Endothelial cell of umbilical vein (primary cell): ENCODE results near the gene PLXDC2. TPM values are rescaled to one million over a fixed set of nuclear protein-coding genes. Genes with fewer than 3 reads are reported as not detected.

ENCODE experiments used
- BruUV-seq: library from RNA; stranded (reverse); fragments of 400-500 nt; replicated peaks from 2 replicates; lab custom pipeline; 2021; lab: Mats Ljungman, UMichigan
- CTCF ChIA-PET: fragments of 300-600, 350-600 bp; sonication (Branson Sonifier 250); formaldehyde crosslinking; loops from one replicate; lab custom pipeline; 2021; ENCODE audit warnings: antibody characterized with exemption, inconsistent platforms; lab: Charles Lee
- POLR2A ChIA-PET: fragments of 300-600, 350-600 bp; sonication (Branson Sonifier 250); formaldehyde crosslinking; loops from one replicate; lab custom pipeline; 2021; ENCODE audit warnings: antibody characterized with exemption, inconsistent platforms; lab: Charles Lee
- DNase-seq: peaks from one replicate; pipeline ENCODE4 v3.0.0-alpha.2; 2011; ENCODE audit warnings: low read depth, low spot score
- FAIRE-seq: peaks from 2 replicates; lab custom pipeline; 2011; peaks lifted over from hg19 to GRCh38; lab: Jason Lieb, UNC
- H2AFZ ChIP-seq: 2 replicates; pipeline ENCODE4 v1.6.0; 2012; ENCODE audit warnings: low read depth, low read length, control low read depth, inconsistent platforms
- H3K27ac ChIP-seq: 2 replicates; pipeline ENCODE4 v1.5.1; 2011; ENCODE audit warnings: low read depth, mild to moderate bottlenecking, control low read depth, low read length, moderate library complexity; ENCODE audit not compliant: insufficient read depth
- H3K27me3 ChIP-seq, 2 experiments: 2 replicates each; pipeline versions ENCODE4 v1.6.0 to v1.6.1; 2011; ENCODE audit warnings: low read length in 2 of 2, mixed read lengths in 1 of 2; ENCODE audit not compliant: control insufficient read depth in 2 of 2, insufficient read depth in 2 of 2
- H3K36me3 ChIP-seq, 2 experiments: 2 replicates in 1 of 2; 3 replicates in 1 of 2; pipeline ENCODE4 v1.5.1; 2011; ENCODE audit warnings: low read length in 2 of 2, mild to moderate bottlenecking in 1 of 2, moderate library complexity in 1 of 2; ENCODE audit not compliant: control insufficient read depth in 2 of 2, insufficient read depth in 2 of 2; ENCODE audit errors: extremely low read depth in 1 of 2
- H3K4me1 ChIP-seq: 3 replicates; pipeline ENCODE4 v1.5.1; 2011; ENCODE audit warnings: mild to moderate bottlenecking, low read length; ENCODE audit not compliant: control insufficient read depth, insufficient read depth; ENCODE audit errors: extremely low read depth
- H3K4me2 ChIP-seq: 2 replicates; pipeline ENCODE4 v1.6.1; 2011; ENCODE audit warnings: low read length, control low read depth, mixed read lengths; ENCODE audit not compliant: insufficient read depth
- H3K4me3 ChIP-seq, 3 experiments: fragments of 200-600 bp in 1 of 3; sonication (generic), shearing (Covaris generic) in 1 of 3; replicated peaks in 1 of 3; 2 replicates each; pipeline ENCODE4 v1.5.1; 2011 to 2016; ENCODE audit warnings: control low read depth in 3 of 3, low read length in 3 of 3, mild to moderate bottlenecking in 2 of 3, inconsistent platforms in 1 of 3, low read depth in 1 of 3, moderate library complexity in 1 of 3; ENCODE audit not compliant: insufficient read depth in 1 of 3
- H3K79me2 ChIP-seq: 2 replicates; pipeline ENCODE4 v1.6.0; 2012; ENCODE audit warnings: low read length, inconsistent platforms; ENCODE audit not compliant: control insufficient read depth, insufficient read depth
- H3K9ac ChIP-seq: replicated peaks from 2 replicates; pipeline ENCODE3; 2011; ENCODE audit warnings: low read length, control low read depth; ENCODE audit not compliant: insufficient read depth; ENCODE audit errors: extremely low read depth
- H3K9me1 ChIP-seq: replicated peaks from 3 replicates; pipeline ENCODE4 v1.6.0; 2011; ENCODE audit warnings: mild to moderate bottlenecking, low read length; ENCODE audit not compliant: control insufficient read depth, insufficient read depth; ENCODE audit errors: extremely low read depth
- H3K9me3 ChIP-seq: replicated peaks from 2 replicates; pipeline ENCODE4 v1.5.1; 2012; ENCODE audit warnings: low read length, inconsistent platforms; ENCODE audit not compliant: control insufficient read depth, insufficient read depth
- H4K20me1 ChIP-seq: replicated peaks from 2 replicates; pipeline ENCODE3; 2011; ENCODE audit warnings: mild to moderate bottlenecking, low read length; ENCODE audit not compliant: control insufficient read depth, insufficient read depth; ENCODE audit errors: extremely low read depth
- CTCF ChIP-seq, 2 donors: IDR thresholded peaks; 1 replicate in 1 of 2; 2 replicates in 1 of 2; pipeline ENCODE4 v1.5.1; 2011; ENCODE audit warnings: low read length in 2 of 2, mild to moderate bottlenecking in 2 of 2, moderate library complexity in 2 of 2, control low read depth in 1 of 2, inconsistent platforms in 1 of 2, low read depth in 1 of 2; ENCODE audit not compliant: insufficient read depth in 1 of 2; ENCODE audit errors: extremely low read depth in 1 of 2
- EZH2 ChIP-seq: IDR thresholded peaks from 2 replicates; pipeline ENCODE4 v1.6.1; 2012; ENCODE audit warnings: borderline replicate concordance, low read depth, mild to moderate bottlenecking, moderate library complexity, low read length, inconsistent platforms; ENCODE audit not compliant: severe bottlenecking
- FOS ChIP-seq: IDR thresholded peaks from 2 replicates; pipeline ENCODE4 v1.6.1; 2011; ENCODE audit warnings: mild to moderate bottlenecking, low read length, moderate library complexity, borderline replicate concordance; ENCODE audit not compliant: insufficient read depth
- GATA2 ChIP-seq: IDR thresholded peaks from 2 replicates; pipeline ENCODE4 v1.7.0; 2011; ENCODE audit warnings: low read depth, mild to moderate bottlenecking, moderate library complexity, mixed read lengths, low read length; ENCODE audit not compliant: insufficient read length, insufficient read depth
- JUN ChIP-seq: IDR thresholded peaks from 2 replicates; pipeline ENCODE4 v1.6.1; 2011; ENCODE audit warnings: borderline replicate concordance, low read depth; ENCODE audit not compliant: insufficient read length, insufficient read depth
- MAX ChIP-seq: IDR thresholded peaks from 2 replicates; pipeline ENCODE4 v1.6.1; 2011; ENCODE audit not compliant: insufficient read depth, insufficient read length
- MYC ChIP-seq: IDR thresholded peaks from one replicate; pipeline ENCODE4 v1.6.1; 2011; ENCODE audit warnings: mild to moderate bottlenecking, low read depth, low read length
- POLR2A ChIP-seq: IDR thresholded peaks from 2 replicates; pipeline ENCODE4 v1.6.1; 2012; ENCODE audit warnings: low read depth, mild to moderate bottlenecking, control low read depth, low read length
- POLR2AphosphoS5 ChIP-seq: IDR thresholded peaks from 2 replicates; pipeline ENCODE4 v1.6.1; 2012; ENCODE audit warnings: low read depth, mild to moderate bottlenecking, control low read depth, low read length, moderate library complexity; ENCODE audit not compliant: insufficient read depth
- dilution Hi-C: fragments of 300-500 bp; cut with MboI; formaldehyde crosslinking; loops from one replicate; pipeline ENCODE4 v1.15.0; 2019; ENCODE audit warnings: low sequenced_read_pairs; ENCODE audit not compliant: extremely low pct_ligation_motif_present
- intact Hi-C: fragments of 100-400 bp; cut with micrococcal nuclease; formaldehyde crosslinking; loops from one replicate; pipeline ENCODE4 v1.10.0; 2022
- polyA plus RNA-seq, 4 experiments: library from polyadenylated mRNA; depleted of rRNA in 3 of 4; stranded (reverse) in 3 of 4; unstranded in 1 of 4; fragments of >200 nt; gene quantifications; 2 replicates each; pipeline versions ENCODE4 v1.2.1 to v1.2.3, GENCODE V29; 2011 to 2012; ENCODE audit warnings: missing spikeins in 1 of 4
- total RNA-seq: library from RNA; stranded (reverse); gene quantifications from 2 replicates; pipeline ENCODE4 v1.2.3, GENCODE V29; 2021

The PLXDC2 gene
- total and polyA plus RNA-seq, 2 donors (not counting 3 experiments of a cell fraction or from before 2014, with no cell fraction given): 0.32 to 1.2 TPM

GRCh38 chr10:20233423-20233822 is 417.2 kb downstream of the PLXDC2 start:
- ChIA-PET POLR2A (no interaction called here), CTCF (no interaction called here)
- dilution Hi-C loops: no loop called here
- H2AFZ ChIP-seq: no peak overlapping the region
- H3K4me1 ChIP-seq: no peaks in the 10 kb centered on the region
- H3K79me2 ChIP-seq: no peaks in the 10 kb centered on the region
- DNase-seq: no peak
- intact Hi-C loops: no loop called here
- H3K36me3 ChIP-seq: no peaks in the 10 kb centered on the region
- no peak overlapping the region for H3K27ac ChIP-seq
- no peak overlapping the region for H3K4me2 ChIP-seq
- H3K9me3 ChIP-seq: no peaks in the 10 kb centered on the region
- H3K27me3 ChIP-seq: no peaks in the 10 kb centered on the region
- TF ChIP-seq EZH2: no peak
- no peak for TF ChIP-seq MAX
- TF ChIP-seq JUN: no peak
- TF ChIP-seq POLR2A: no peak
- no peak for TF ChIP-seq MYC
- no peak for TF ChIP-seq GATA2
- no peak for TF ChIP-seq POLR2AphosphoS5
- no peak for TF ChIP-seq FOS
- TF ChIP-seq CTCF (IDR thresholded peaks at IDR 0.05; ENCODE audit: extremely low read depth in 1 of 2, insufficient read depth in 1 of 2, low read depth in 1 of 2, low read length in 2 of 2): no peak
- BruUV-seq: no TSS peak
- H3K9ac ChIP-seq: no peak overlapping the region
- FAIRE-seq: no peak
- H4K20me1 ChIP-seq: no peaks in the 10 kb centered on the region
- no peaks in the 10 kb centered on the region for H3K9me1 ChIP-seq
- H3K4me3 ChIP-seq: no peak overlapping the region
